Measurements from ENCODE around the gene APH1A. TPM values are rescaled to one million over a fixed set of nuclear protein-coding genes. Genes with fewer than 3 reads are reported as not detected.
"Not testable (repeated sequence)": the region's sequence is repeated elsewhere in the genome, so short reads cannot be mapped to it uniquely, and the experiment has no call there.

The APH1A gene
- total RNA-seq, 1 donor from 2014 or later, result 135 TPM

GRCh38 chr1:150233359-150234308 is 35.2 kb downstream of the APH1A start:
- DNase-seq (ENCODE audit: low read depth), result no peak
- no peak for TF ChIP-seq CTCF (conservative IDR thresholded peaks at IDR 0.05; ENCODE audit: low read depth, low read length)
- H3K4me3 ChIP-seq (ENCODE audit: low read depth, low read length), result peak overlapping the region; percentile 76

- DNase-seq (ENCODE audit: low read depth); H3K4me3 ChIP-seq (ENCODE audit: low read depth, low read length): not testable (repeated sequence)
Observed at GRCh38 chr1:150232921-150233320, 35.9 kb downstream of the APH1A start.

- not testable (repeated sequence) for DNase-seq (ENCODE audit: low read depth); H3K4me3 ChIP-seq (ENCODE audit: low read depth, low read length)
Observed at GRCh38 chr1:150228246-150228645, 40.6 kb downstream of the APH1A start.

GRCh38 chr1:150227228-150227627 is 41.6 kb downstream of the APH1A start:
- DNase-seq (ENCODE audit: low read depth), result no peak
- TF ChIP-seq CTCF (conservative IDR thresholded peaks at IDR 0.05; ENCODE audit: low read depth, low read length), result no peak
- no peak overlapping the region for H3K4me3 ChIP-seq (ENCODE audit: low read depth, low read length)

- no peak for TF ChIP-seq CTCF (conservative IDR thresholded peaks at IDR 0.05; ENCODE audit: low read depth, low read length)
- no peak overlapping the region for H3K4me3 ChIP-seq (ENCODE audit: low read depth, low read length)
- no peak for DNase-seq (ENCODE audit: low read depth)
Observed at GRCh38 chr1:150226486-150226885, 42.3 kb downstream of the APH1A start.

- H3K4me3 ChIP-seq (ENCODE audit: low read depth, low read length), result no peak overlapping the region
- no peak for TF ChIP-seq CTCF (conservative IDR thresholded peaks at IDR 0.05; ENCODE audit: low read depth, low read length)
- no peak for DNase-seq (ENCODE audit: low read depth)
Observed at GRCh38 chr1:150225546-150225945, 43.3 kb downstream of the APH1A start.

- no peak for TF ChIP-seq CTCF (conservative IDR thresholded peaks at IDR 0.05; ENCODE audit: low read depth, low read length)
- no peak overlapping the region for H3K4me3 ChIP-seq (ENCODE audit: low read depth, low read length)
- DNase-seq (ENCODE audit: low read depth), result no peak
Observed at GRCh38 chr1:150224983-150225382, 43.8 kb downstream of the APH1A start.

GRCh38 chr1:150221552-150221951 is 47.3 kb downstream of the APH1A start:
- no peak overlapping the region for H3K4me3 ChIP-seq (ENCODE audit: low read depth, low read length)
- DNase-seq (ENCODE audit: low read depth), result no peak
- peak; percentile 54 for TF ChIP-seq CTCF (conservative IDR thresholded peaks at IDR 0.05; ENCODE audit: low read depth, low read length)

- not testable (repeated sequence) for H3K4me3 ChIP-seq (ENCODE audit: low read depth, low read length); DNase-seq (ENCODE audit: low read depth)
Observed at GRCh38 chr1:150215855-150216254, 53.0 kb downstream of the APH1A start.
